HepG2 (cell line): ENCODE data around the gene CTXN3. TPM values are rescaled to one million over a fixed set of nuclear protein-coding genes. Genes with fewer than 3 reads are reported as not detected.

Experiments
- ATAC-seq: fragments of 200-7000 bp; cut with Tn5 transposase; 3 replicates; pipeline ENCODE4 v1.9.1; 2020; ENCODE audit warnings: mild to moderate bottlenecking, moderate library complexity
- BruUV-seq: library from RNA; stranded (reverse); fragments of 400-500 nt; replicated peaks from 2 replicates; lab custom pipeline; 2021; lab: Mats Ljungman, UMichigan
- CTCF ChIA-PET: fragments of 300-600 bp; formaldehyde crosslinking; extraction: SDS; loops from one replicate; lab custom pipeline; 2021; ENCODE audit warnings: low total read pairs, inconsistent platforms, low intra/inter-chr PET ratio; lab: Yijun Ruan, JAX
- POLR2A ChIA-PET: fragments of 350-600 bp; sonication (Branson Sonifier 250); formaldehyde crosslinking; loops from one replicate; lab custom pipeline; 2020; ENCODE audit warnings: antibody characterized with exemption, inconsistent platforms; lab: Yijun Ruan, JAX
- DNase-seq: peaks from one replicate; pipeline ENCODE4 v3.0.0-alpha.2; 2015; ENCODE audit warnings: low spot score
- FAIRE-seq: peaks from 3 replicates; lab custom pipeline; 2011; peaks lifted over from hg19 to GRCh38; lab: Jason Lieb, UNC
- H2AFZ ChIP-seq: one replicate; pipeline ENCODE4 v1.6.1; 2011; ENCODE audit warnings: low read length, inconsistent platforms
- H3K27ac ChIP-seq: fragments of 300-600 bp; 3 replicates; pipeline ENCODE4 v1.8.0; 2011; ENCODE audit warnings: mixed run types, mild to moderate bottlenecking, mixed read lengths, low read length, inconsistent platforms; ENCODE audit not compliant: insufficient read depth; ENCODE audit errors: extremely low read length
- H3K27me3 ChIP-seq, 2 experiments: fragments of 200-600 bp in 1 of 2; 2 replicates in 1 of 2; 3 replicates in 1 of 2; pipeline versions ENCODE4 v1.6.0 to v1.8.0; 2011; ENCODE audit warnings: low read length in 2 of 2, mild to moderate bottlenecking in 2 of 2, moderate library complexity in 2 of 2, inconsistent platforms in 1 of 2; ENCODE audit not compliant: insufficient read depth in 2 of 2, control insufficient read depth in 1 of 2
- H3K36me3 ChIP-seq, 2 experiments: fragments of 200-600 bp in 1 of 2; replicated peaks in 1 of 2; 2 replicates in 1 of 2; 3 replicates in 1 of 2; pipeline versions ENCODE4 v1.5.1 to v1.8.0; 2011; ENCODE audit warnings: low read length in 2 of 2, inconsistent platforms in 1 of 2; ENCODE audit not compliant: insufficient read depth in 2 of 2, control insufficient read depth in 1 of 2
- H3K4me1 ChIP-seq: 2 replicates; pipeline ENCODE4 v1.5.1; 2012; ENCODE audit warnings: low read length, inconsistent platforms; ENCODE audit not compliant: insufficient read depth
- H3K4me2 ChIP-seq: 2 replicates; pipeline ENCODE4 v1.6.0; 2011; ENCODE audit warnings: low read depth, low read length, inconsistent platforms
- H3K4me3 ChIP-seq, 3 experiments: fragments of 200-600 bp in 1 of 3; sonication (generic), shearing (Covaris generic) in 1 of 3; replicated peaks in 1 of 3; 2 replicates each; pipeline ENCODE4 v1.5.1; 2011 to 2016; ENCODE audit warnings: low read length in 3 of 3, inconsistent platforms in 2 of 3, low read depth in 2 of 3, mild to moderate bottlenecking in 2 of 3, control low read depth in 1 of 3, mixed read lengths in 1 of 3; ENCODE audit not compliant: insufficient read depth in 1 of 3
- H3K79me2 ChIP-seq: one replicate; pipeline ENCODE4 v1.6.1; 2011; ENCODE audit warnings: low read length, inconsistent platforms; ENCODE audit not compliant: insufficient read depth
- H3K9ac ChIP-seq: 2 replicates; pipeline ENCODE4 v1.6.0; 2011; ENCODE audit warnings: mild to moderate bottlenecking, low read depth, low read length, inconsistent platforms; ENCODE audit not compliant: insufficient read depth
- H3K9me3 ChIP-seq: 2 replicates; pipeline ENCODE4 v1.5.1; 2012; ENCODE audit warnings: mild to moderate bottlenecking, low read length
- H4K20me1 ChIP-seq: 2 replicates; pipeline ENCODE4 v1.6.0; 2011; ENCODE audit warnings: inconsistent platforms, mild to moderate bottlenecking, low read length, moderate library complexity; ENCODE audit not compliant: insufficient read depth
- FOXP1 ChIP-seq, 2 experiments: fragments of 450-650 bp in 1 of 2; IDR thresholded peaks; 2 replicates each; pipeline ENCODE4 v1.6.1; 2017 to 2018; ENCODE audit warnings: antibody characterized with exemption in 1 of 2
- KAT8 ChIP-seq: IDR thresholded peaks from 2 replicates; pipeline ENCODE4 v1.6.1; 2016; ENCODE audit warnings: missing genetic modification reagents, missing compliant biosample characterization
- KDM1A ChIP-seq: IDR thresholded peaks from 2 replicates; pipeline ENCODE4 v1.6.1; 2016; ENCODE audit warnings: missing compliant biosample characterization
- REXO4 ChIP-seq: sonication (generic); formaldehyde crosslinking; IDR thresholded peaks from 2 replicates; pipeline ENCODE4 v1.8.0; 2022; ENCODE audit warnings: missing genetic modification reagents, mild to moderate bottlenecking, borderline replicate concordance
- THAP8 ChIP-seq: sonication (generic); formaldehyde crosslinking; IDR thresholded peaks from 2 replicates; pipeline ENCODE4 v1.5.1; 2020; ENCODE audit warnings: missing genetic modification reagents, mild to moderate bottlenecking, borderline replicate concordance
- ZNF142 ChIP-seq: sonication (generic); formaldehyde crosslinking; IDR thresholded peaks from 2 replicates; pipeline ENCODE4 v1.4.0; 2020; ENCODE audit warnings: missing genetic modification reagents
- ZNF264 ChIP-seq: sonication (generic); formaldehyde crosslinking; IDR thresholded peaks from 2 replicates; pipeline ENCODE4 v1.4.0; 2020; ENCODE audit warnings: missing genetic modification reagents
- ZNF557 ChIP-seq: sonication (generic); formaldehyde crosslinking; IDR thresholded peaks from 2 replicates; pipeline ENCODE4 v1.4.0; 2020; ENCODE audit warnings: missing genetic modification reagents
- ZNF598 ChIP-seq: sonication (generic); formaldehyde crosslinking; IDR thresholded peaks from 2 replicates; pipeline ENCODE4 v1.5.1; 2020; ENCODE audit warnings: mild to moderate bottlenecking, missing genetic modification reagents, borderline replicate concordance
- ZNF652 ChIP-seq: IDR thresholded peaks from 2 replicates; pipeline ENCODE4 v1.6.1; 2016; ENCODE audit warnings: low read depth, borderline replicate concordance
- ZNF704 ChIP-seq: sonication (generic); formaldehyde crosslinking; IDR thresholded peaks from 2 replicates; pipeline ENCODE4 v1.8.1; 2023; ENCODE audit warnings: mild to moderate bottlenecking, inconsistent platforms, moderate library complexity, missing genetic modification reagents, borderline replicate concordance
- WGBS: methylation state at CpG from one replicate; pipeline ENCODE4 v1.1.6; 2017; ENCODE audit warnings: low lambda C conversion rate; 5-methylcytosine and 5-hydroxymethylcytosine counted together
- in situ Hi-C: cut with HindIII; loops from 2 replicates; pipeline ENCODE4 v1.10.0; 2017; ENCODE audit warnings: low pct_unique_long_range_greater_than_20kb; ENCODE audit not compliant: extremely low pct_ligation_motif_present
- intact Hi-C: fragments of 100-400 bp; cut with micrococcal nuclease; formaldehyde crosslinking; loops from one replicate; pipeline ENCODE4 v1.10.0; 2022; ENCODE audit not compliant: unreplicated experiment
- polyA plus RNA-seq, 8 experiments: library from polyadenylated mRNA; depleted of rRNA in 3 of 8; stranded (reverse) in 7 of 8; unstranded in 1 of 8; fragments of >200 nt; fragmentation: Illumina TruSeq in 4 of 8; extraction: Trizol in 4 of 8; gene quantifications; 2 replicates each; pipeline versions ENCODE4 v1.2.1 to v1.2.3, GENCODE V29; 2011 to 2016; ENCODE audit warnings: low read depth in 4 of 8, missing spikeins in 1 of 8, mixed read lengths in 1 of 8; ENCODE audit not compliant: insufficient read depth in 1 of 8
- total RNA-seq, 5 experiments: library from RNA; depleted of rRNA; stranded (reverse); fragments of >200 nt; fragmentation: Illumina TruSeq; extraction: Trizol; gene quantifications; 2 replicates each; pipeline ENCODE4 v1.2.3, GENCODE V29; 2016; ENCODE audit warnings: low read depth in 1 of 5

CTXN3 gene
- total and polyA plus RNA-seq, 2 of the 13 experiments (the other 11 are each of a cell fraction or from before 2014, with no cell fraction given) = not detected

- ATAC-seq (no peak), DNase-seq (no peak)
- BruUV-seq = no TSS peak
- no peaks in the 10 kb centered on the region for H4K20me1 ChIP-seq
- H3K27me3 ChIP-seq = no peaks in the 10 kb centered on the region; a peak in 1 of 5 replicates
- H3K4me2 ChIP-seq = no peak overlapping the region
- H3K4me3 ChIP-seq = no peak overlapping the region
- ChIA-PET CTCF (no interaction called here), POLR2A (no interaction called here)
- in situ Hi-C loops (no loop called here), intact Hi-C loops (no loop called here)
- no peak overlapping the region for H3K9ac ChIP-seq
- H3K27ac ChIP-seq = no peak overlapping the region
- no peaks in the 10 kb centered on the region for H3K4me1 ChIP-seq
- H2AFZ ChIP-seq = no peak overlapping the region
- no peaks in the 10 kb centered on the region for H3K9me3 ChIP-seq
- H3K36me3 ChIP-seq = no peaks in the 10 kb centered on the region
- no peaks in the 10 kb centered on the region for H3K79me2 ChIP-seq
- TF ChIP-seq KDM1A (CRISPR knock-in tag) = no peak
- no peak for TF ChIP-seq ZNF652 (CRISPR knock-in tag)
- TF ChIP-seq, all 625 proteins: peak for 0
- no peak for FAIRE-seq
- 3% methylated on average over 1 of the region's 1 CpG for WGBS
Observed at GRCh38 chr5:127643607-127644006, 5.3 kb upstream of the CTXN3 start.

- intact Hi-C loops (no loop called here), in situ Hi-C loops (no loop called here)
- Histone ChIP-seq H3K4me1 (no peaks in the 10 kb centered on the region), H3K9me3 (no peaks in the 10 kb centered on the region), H3K79me2 (no peaks in the 10 kb centered on the region), H3K4me2 (no peak overlapping the region), H3K27me3 (peaks cover 0 to 3% of the 10 kb centered on the region in 2 experiments; a peak in 1 of 5 replicates), H3K27ac (no peak overlapping the region), H3K36me3 (no peaks in the 10 kb centered on the region), H3K9ac (no peak overlapping the region), H2AFZ (no peak overlapping the region), H3K4me3 (no peak overlapping the region), H4K20me1 (no peaks in the 10 kb centered on the region)
- ATAC-seq (no peak), DNase-seq (no peak), FAIRE-seq (no peak)
- POLR2A ChIA-PET = no interaction called here
- no TSS peak for BruUV-seq
- WGBS = 0% methylated on average over 2 of the region's 2 CpGs
- CTCF ChIA-PET = no interaction called here
- TF ChIP-seq ZNF704 (CRISPR knock-in tag) (no peak), FOXP1 (IDR thresholded peaks at IDR 0.05) (no peak), FOXP1 (CRISPR knock-in tag; IDR thresholded peaks at IDR 0.05) (no peak), REXO4 (CRISPR knock-in tag) (no peak), ZNF598 (CRISPR knock-in tag) (no peak), ZNF264 (CRISPR knock-in tag) (no peak), ZNF142 (CRISPR knock-in tag) (no peak), KAT8 (CRISPR knock-in tag) (no peak), ZNF557 (CRISPR knock-in tag) (no peak), THAP8 (CRISPR knock-in tag) (no peak)
Observed at GRCh38 chr5:127645300-127645726, 3.6 kb upstream of the CTXN3 start.
